GM12878 (cell line): ENCODE data around the gene TPPP3. TPM values are rescaled to one million over a fixed set of nuclear protein-coding genes. Genes with fewer than 3 reads are reported as not detected.
A peak's percentile ranks its signal among the peaks of the same experiment; 100 is the strongest.

Experiments
- ATAC-seq: fragments of 200-7000 bp; cut with Tn5 transposase; 3 replicates; pipeline ENCODE4 v1.9.1; 2020; ENCODE audit warnings: mild to moderate bottlenecking, moderate library complexity
- BruUV-seq: library from RNA; stranded (reverse); fragments of 400-500 nt; replicated peaks from 2 replicates; lab custom pipeline; 2021; lab: Mats Ljungman, UMichigan
- CTCF ChIA-PET: fragments of 300-600 bp; sonication (Branson Sonifier 250); formaldehyde crosslinking; extraction: SDS; loops from one replicate; lab custom pipeline; 2021; ENCODE audit warnings: inconsistent platforms; lab: Yijun Ruan, JAX
- POLR2A ChIA-PET: fragments of 350-600 bp; formaldehyde crosslinking; extraction: SDS; loops from one replicate; lab custom pipeline; 2021; ENCODE audit warnings: inconsistent platforms; lab: Charles Lee
- RAD21 ChIA-PET: fragments of 300-600 bp; sonication (Branson Sonifier 250); formaldehyde crosslinking; loops from one replicate; lab custom pipeline; 2023; ENCODE audit warnings: antibody characterized with exemption; ENCODE audit not compliant: unreplicated experiment; lab: Charles Lee
- SMC1A ChIA-PET: fragments of 300-600 bp; sonication (Branson Sonifier 250); formaldehyde crosslinking; loops from one replicate; lab custom pipeline; 2023; ENCODE audit not compliant: unreplicated experiment, uncharacterized antibody; lab: Charles Lee
- DNase-seq: peaks from one replicate; pipeline ENCODE4 v3.0.0-alpha.2; 2011; ENCODE audit warnings: low read depth, low spot score
- FAIRE-seq: peaks from 3 replicates; lab custom pipeline; 2011; peaks lifted over from hg19 to GRCh38; lab: Jason Lieb, UNC
- H2AFZ ChIP-seq: 2 replicates; pipeline ENCODE4 v1.6.0; 2011; ENCODE audit warnings: low read depth, low read length, control low read depth; ENCODE audit not compliant: control insufficient read depth
- H3K27ac ChIP-seq: 2 replicates; pipeline ENCODE4 v1.5.1; 2011; ENCODE audit warnings: control low read depth; ENCODE audit not compliant: control insufficient read depth, insufficient read depth
- H3K27me3 ChIP-seq, 2 experiments: replicated peaks in 1 of 2; 2 replicates each; pipeline versions ENCODE4 v1.6.0 to v1.6.1; 2011; ENCODE audit warnings: low read length in 1 of 2; ENCODE audit not compliant: control insufficient read depth in 2 of 2, insufficient read depth in 2 of 2
- H3K36me3 ChIP-seq, 2 experiments: 2 replicates each; pipeline ENCODE4 v1.5.1; 2011; ENCODE audit warnings: low read length in 1 of 2; ENCODE audit not compliant: control insufficient read depth in 2 of 2, insufficient read depth in 2 of 2
- H3K4me1 ChIP-seq: 2 replicates; pipeline ENCODE4 v1.6.1; 2011; ENCODE audit warnings: mild to moderate bottlenecking, low read length, moderate library complexity, mixed read lengths; ENCODE audit not compliant: control insufficient read depth, insufficient read depth
- H3K4me2 ChIP-seq: 2 replicates; pipeline ENCODE4 v1.6.0; 2011; ENCODE audit warnings: control low read depth; ENCODE audit not compliant: control insufficient read depth, insufficient read depth
- H3K4me3 ChIP-seq: fragments of 200-600 bp; sonication (generic); 2 replicates; pipeline ENCODE4 v1.5.1; 2016
- H3K79me2 ChIP-seq: 2 replicates; pipeline ENCODE4 v1.6.0; 2011; ENCODE audit warnings: low read length; ENCODE audit not compliant: control insufficient read depth, insufficient read depth
- H3K9ac ChIP-seq: 2 replicates; pipeline ENCODE4 v1.8.0; 2011; ENCODE audit warnings: low read length, control low read depth, mixed read lengths; ENCODE audit not compliant: control insufficient read depth, insufficient read depth
- H3K9me3 ChIP-seq: replicated peaks from 3 replicates; pipeline ENCODE4 v1.5.1; 2011; ENCODE audit warnings: mild to moderate bottlenecking, low read length; ENCODE audit not compliant: control insufficient read depth, insufficient read depth
- H4K20me1 ChIP-seq: 2 replicates; pipeline ENCODE4 v1.6.0; 2011; ENCODE audit not compliant: control insufficient read depth, insufficient read depth
- ASH2L ChIP-seq: fragments of 300-600, 200-600 bp; sonication (generic); IDR thresholded peaks from 2 replicates; pipeline ENCODE4 v1.6.1; 2017; ENCODE audit warnings: low read depth, mild to moderate bottlenecking, borderline replicate concordance
- BCLAF1 ChIP-seq: fragments of 450-650 bp; IDR thresholded peaks from 2 replicates; pipeline ENCODE4 v1.6.1; 2017; ENCODE audit warnings: antibody characterized with exemption, mild to moderate bottlenecking, moderate library complexity
- CHD1 ChIP-seq: IDR thresholded peaks from 2 replicates; pipeline ENCODE4 v1.6.1; 2012; ENCODE audit warnings: low read depth, low read length, improper control_type of control experiment
- NFXL1 ChIP-seq: fragments of 450-650 bp; IDR thresholded peaks from 2 replicates; pipeline ENCODE4 v1.6.1; 2017; ENCODE audit warnings: antibody characterized with exemption, mild to moderate bottlenecking, borderline replicate concordance
- NKRF ChIP-seq: fragments of 450-650 bp; conservative IDR thresholded peaks from 2 replicates; pipeline ENCODE4 v1.6.1; 2017; ENCODE audit warnings: mild to moderate bottlenecking, moderate library complexity
- NR2C1 ChIP-seq: fragments of 450-650 bp; IDR thresholded peaks from 2 replicates; pipeline ENCODE4 v1.6.1; 2017; ENCODE audit warnings: antibody characterized with exemption, mild to moderate bottlenecking, moderate library complexity
- SKIL ChIP-seq: fragments of 450-650 bp; IDR thresholded peaks from 2 replicates; pipeline ENCODE4 v1.6.1; 2017; ENCODE audit warnings: mild to moderate bottlenecking, low read depth, inconsistent platforms; ENCODE audit not compliant: poor library complexity, severe bottlenecking
- SREBF1 ChIP-seq: IDR thresholded peaks from 2 replicates; pipeline ENCODE4 v1.6.1; 2012; ENCODE audit warnings: mild to moderate bottlenecking, low read length
- TCF3 ChIP-seq: IDR thresholded peaks from 2 replicates; pipeline ENCODE4 v1.6.1; 2012; ENCODE audit warnings: low read depth, mild to moderate bottlenecking, low read length, borderline replicate concordance; ENCODE audit not compliant: insufficient read depth
- TCF7 ChIP-seq: IDR thresholded peaks from 2 replicates; pipeline ENCODE4 v1.6.1; 2014; ENCODE audit warnings: antibody characterized with exemption, borderline replicate concordance
- ZNF274 ChIP-seq: IDR thresholded peaks from one replicate; pipeline ENCODE4 v1.8.0; 2011; ENCODE audit not compliant: insufficient read length, insufficient read depth
- WGBS: methylation state at CpG from one replicate; pipeline ENCODE4 v1.1.6; 2016; ENCODE audit warnings: low lambda C conversion rate; ENCODE audit not compliant: insufficient replicate concordance, insufficient coverage; ENCODE audit errors: missing lambda C conversion rate; 5-methylcytosine and 5-hydroxymethylcytosine counted together
- in situ Hi-C: fragments of 300-500 bp; cut with MboI; formaldehyde crosslinking; loops from 9 replicates; pipeline ENCODE4 v1.14.3; 2018; ENCODE audit warnings: mixed read lengths
- intact Hi-C: fragments of 100-400 bp; cut with micrococcal nuclease; formaldehyde crosslinking; loops from one replicate; pipeline ENCODE4 v1.14.2; 2022; ENCODE audit not compliant: unreplicated experiment
- polyA plus RNA-seq, 11 experiments: library from polyadenylated mRNA; depleted of rRNA in 4 of 11; unstranded in 6 of 11; stranded (reverse) in 5 of 11; fragments of >200 nt; fragmentation: Nextera tagmentation in 4 of 11; fragmentation: Illumina TruSeq in 1 of 11; extraction: Ambion mirVana in 4 of 11; extraction: Trizol in 1 of 11; gene quantifications; 1 replicate in 1 of 11; 2 replicates in 10 of 11; pipeline versions ENCODE4 v1.2.1 to v1.2.3, GENCODE V29; 2011 to 2016; ENCODE audit warnings: inconsistent platforms in 2 of 11, missing spikeins in 2 of 11, low read depth in 1 of 11
- total RNA-seq, 4 experiments: library from RNA; depleted of rRNA in 3 of 4; stranded (reverse); fragments of >200 nt in 3 of 4; fragmentation: Illumina TruSeq in 1 of 4; extraction: Trizol in 1 of 4; gene quantifications; 2 replicates each; pipeline versions ENCODE4 v1.2.1 to v1.2.3, GENCODE V29; 2013 to 2021
- TF ChIP-seq, protein P1 (sequence below): fragments of 450-650 bp; IDR thresholded peaks from 2 replicates; pipeline ENCODE4 v1.6.1; 2017; ENCODE audit warnings: mild to moderate bottlenecking, moderate library complexity

Gene TPPP3
- total and polyA plus RNA-seq, 10 of the 15 experiments (the other 5 are each of a cell fraction or from before 2014, with no cell fraction given), result 0.14 TPM; not detected in 9

DNA sequence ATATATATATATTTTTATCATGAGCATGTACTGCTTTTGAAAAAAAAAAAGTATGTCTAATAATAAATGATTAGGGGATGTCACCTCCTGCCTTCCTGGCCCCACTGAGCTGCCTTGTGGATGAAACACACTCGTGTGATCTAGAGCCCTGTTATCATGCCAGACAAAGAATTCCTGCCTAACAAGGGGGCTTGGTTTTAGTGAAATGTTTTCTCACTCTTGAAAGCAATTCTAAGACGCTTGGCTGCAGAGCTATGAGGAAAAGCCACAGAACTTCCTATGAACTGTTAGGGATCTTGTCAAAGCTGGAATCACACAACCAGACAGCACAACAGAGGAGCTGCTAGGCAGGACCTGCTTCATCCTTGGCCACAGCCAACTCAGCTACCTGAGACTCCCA is 19.0 kb upstream of the TPPP3 start:
- ATAC-seq, result no peak
- Histone ChIP-seq H3K4me1 (peaks cover 7% of the 10 kb centered on the region; the same call in 1 of the 2 replicates), H3K9ac (no peak overlapping the region), H3K4me2 (peak overlapping the region; percentile 37; the same call in 1 of the 2 replicates)
- POLR2A ChIA-PET, result no interaction called here
- in situ Hi-C loops, result loop anchor here (25.0 kb wide), 1 partner anchor 425 kb away; the partner anchor contains the start of gene CES4A
- no peak for TF ChIP-seq TCF7
- TF ChIP-seq ZNF274, result no peak
- TF ChIP-seq, protein P1, sequence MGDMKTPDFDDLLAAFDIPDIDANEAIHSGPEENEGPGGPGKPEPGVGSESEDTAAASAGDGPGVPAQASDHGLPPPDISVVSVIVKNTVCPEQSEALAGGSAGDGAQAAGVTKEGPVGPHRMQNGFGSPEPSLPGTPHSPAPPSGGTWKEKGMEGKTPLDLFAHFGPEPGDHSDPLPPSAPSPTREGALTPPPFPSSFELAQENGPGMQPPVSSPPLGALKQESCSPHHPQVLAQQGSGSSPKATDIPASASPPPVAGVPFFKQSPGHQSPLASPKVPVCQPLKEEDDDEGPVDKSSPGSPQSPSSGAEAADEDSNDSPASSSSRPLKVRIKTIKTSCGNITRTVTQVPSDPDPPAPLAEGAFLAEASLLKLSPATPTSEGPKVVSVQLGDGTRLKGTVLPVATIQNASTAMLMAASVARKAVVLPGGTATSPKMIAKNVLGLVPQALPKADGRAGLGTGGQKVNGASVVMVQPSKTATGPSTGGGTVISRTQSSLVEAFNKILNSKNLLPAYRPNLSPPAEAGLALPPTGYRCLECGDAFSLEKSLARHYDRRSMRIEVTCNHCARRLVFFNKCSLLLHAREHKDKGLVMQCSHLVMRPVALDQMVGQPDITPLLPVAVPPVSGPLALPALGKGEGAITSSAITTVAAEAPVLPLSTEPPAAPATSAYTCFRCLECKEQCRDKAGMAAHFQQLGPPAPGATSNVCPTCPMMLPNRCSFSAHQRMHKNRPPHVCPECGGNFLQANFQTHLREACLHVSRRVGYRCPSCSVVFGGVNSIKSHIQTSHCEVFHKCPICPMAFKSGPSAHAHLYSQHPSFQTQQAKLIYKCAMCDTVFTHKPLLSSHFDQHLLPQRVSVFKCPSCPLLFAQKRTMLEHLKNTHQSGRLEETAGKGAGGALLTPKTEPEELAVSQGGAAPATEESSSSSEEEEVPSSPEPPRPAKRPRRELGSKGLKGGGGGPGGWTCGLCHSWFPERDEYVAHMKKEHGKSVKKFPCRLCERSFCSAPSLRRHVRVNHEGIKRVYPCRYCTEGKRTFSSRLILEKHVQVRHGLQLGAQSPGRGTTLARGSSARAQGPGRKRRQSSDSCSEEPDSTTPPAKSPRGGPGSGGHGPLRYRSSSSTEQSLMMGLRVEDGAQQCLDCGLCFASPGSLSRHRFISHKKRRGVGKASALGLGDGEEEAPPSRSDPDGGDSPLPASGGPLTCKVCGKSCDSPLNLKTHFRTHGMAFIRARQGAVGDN, result no peak
- TF ChIP-seq BCLAF1, result no peak
- no peak for TF ChIP-seq CHD1
- TF ChIP-seq ASH2L, result no peak
- no peak for TF ChIP-seq NR2C1
- no peak for TF ChIP-seq NFXL1
- no peak for TF ChIP-seq SKIL
- no peak for TF ChIP-seq TCF3
- TF ChIP-seq NKRF, result no peak
- TF ChIP-seq SREBF1, result no peak
- TF ChIP-seq, all 136 proteins: peak for 0
- peaks cover 0 to 1% of the 10 kb centered on the region in 2 experiments; a peak in 2 of 4 replicates for H3K27me3 ChIP-seq
- SMC1A ChIA-PET, result interaction anchor here (0.6 kb wide), 1 partner anchor 575 kb away, joined by 4 read pairs; no protein-coding TSS in a partner anchor
- RAD21 ChIA-PET, result interaction anchor here (0.6 to 1.0 kb wide), 3 partner anchors 15 to 152 kb away, joined by 3 read pairs; no protein-coding TSS in a partner anchor
- no peaks in the 10 kb centered on the region for H3K79me2 ChIP-seq
- no peaks in the 10 kb centered on the region for H4K20me1 ChIP-seq
- CTCF ChIA-PET, result interaction anchor here (0.6 to 3.7 kb wide), 6 partner anchors 16 to 451 kb away, joined by 3 to 13 read pairs (median 3); partner anchors contain the start of gene CES3
- H3K27ac ChIP-seq, result no peak overlapping the region
- no peak for DNase-seq
- H3K9me3 ChIP-seq, result no peaks in the 10 kb centered on the region
- no peak overlapping the region for H2AFZ ChIP-seq
- intact Hi-C loops, result no loop called here
- H3K36me3 ChIP-seq, result no peaks in the 10 kb centered on the region
- 3% methylated on average over 2 of the region's 2 CpGs for WGBS
- peak; percentile 23 for FAIRE-seq
- no TSS peak for BruUV-seq
- no peak overlapping the region for H3K4me3 ChIP-seq
